ENCODE results near the gene C11orf21.
"Not testable (repeated sequence)": the region's sequence is repeated elsewhere in the genome, so short reads cannot be mapped to it uniquely, and the experiment has no call there.

Gene C11orf21

GRCh38 chr11:2296913-2297622, 4.7 kb downstream of the C11orf21 start:
- no peak for DNase-seq (ENCODE audit: low spot score)

GRCh38 chr11:2295971-2296912, 5.5 kb downstream of the C11orf21 start:
- no peak for DNase-seq (ENCODE audit: low spot score)

GRCh38 chr11:2294926-2295290, 6.8 kb downstream of the C11orf21 start:
- no peak for DNase-seq (ENCODE audit: low spot score)

- no peak for DNase-seq (ENCODE audit: low spot score)
Observed at GRCh38 chr11:2293984-2294925, 7.5 kb downstream of the C11orf21 start.

- no peak for DNase-seq (ENCODE audit: low spot score)
Observed at GRCh38 chr11:2293531-2293971, 8.2 kb downstream of the C11orf21 start.

- no peak for DNase-seq (ENCODE audit: low spot score)
Observed at GRCh38 chr11:2290351-2290841, 11.3 kb downstream of the C11orf21 start.

- DNase-seq (ENCODE audit: low spot score), result no peak
Observed at GRCh38 chr11:2289859-2290258, 11.9 kb downstream of the C11orf21 start.

GRCh38 chr11:2289350-2289749, 12.4 kb downstream of the C11orf21 start:
- no peak for DNase-seq (ENCODE audit: low spot score)

GRCh38 chr11:2287091-2287490, 14.6 kb downstream of the C11orf21 start:
- no peak for DNase-seq (ENCODE audit: low spot score)

- DNase-seq (ENCODE audit: low spot score), result not testable (repeated sequence)
Observed at GRCh38 chr11:2286350-2286749, 15.4 kb downstream of the C11orf21 start.

- no peak for DNase-seq (ENCODE audit: low spot score)
Observed at GRCh38 chr11:2280208-2280607, 21.5 kb downstream of the C11orf21 start.

- no peak for DNase-seq (ENCODE audit: low spot score)
Observed at GRCh38 chr11:2277933-2278523, 23.7 kb downstream of the C11orf21 start.

GRCh38 chr11:2277008-2277346, 24.7 kb downstream of the C11orf21 start:
- DNase-seq (ENCODE audit: low spot score), result no peak

GRCh38 chr11:2276280-2277007, 25.3 kb downstream of the C11orf21 start:
- DNase-seq (ENCODE audit: low spot score), result no peak

GRCh38 chr11:2275334-2276279, 26.1 kb downstream of the C11orf21 start:
- DNase-seq (ENCODE audit: low spot score), result no peak

GRCh38 chr11:2273771-2274170, 27.9 kb downstream of the C11orf21 start:
- DNase-seq (ENCODE audit: low spot score), result no peak

- DNase-seq (ENCODE audit: low spot score), result no peak
Observed at GRCh38 chr11:2273311-2273710, 28.4 kb downstream of the C11orf21 start.

- no peak for DNase-seq (ENCODE audit: low spot score)
Observed at GRCh38 chr11:2272946-2273280, 28.8 kb downstream of the C11orf21 start.

- no peak for DNase-seq (ENCODE audit: low spot score)
Observed at GRCh38 chr11:2272228-2272945, 29.3 kb downstream of the C11orf21 start.
